Measurements from ENCODE around the gene INO80B. TPM values are rescaled to one million over a fixed set of nuclear protein-coding genes. Genes with fewer than 3 reads are reported as not detected.
A peak's percentile ranks its signal among the peaks of the same experiment; 100 is the strongest.

Gene INO80B
- total RNA-seq, 1 donor from 2014 or later = 38.4 TPM

GRCh38 chr2:74448771-74449170 is 6.1 kb upstream of the INO80B start:
- intact Hi-C loops (cut with DNase I) = no loop called here
- Histone ChIP-seq H3K9me3 (no peaks in the 10 kb centered on the region), H3K27me3 (ENCODE audit: low read depth) (no peaks in the 10 kb centered on the region), H3K4me1 (peaks cover 5% of the 10 kb centered on the region), H3K4me3 (no peak overlapping the region), H3K36me3 (no peaks in the 10 kb centered on the region), H3K27ac (no peak overlapping the region)
- DNase-seq = no peak
- no peak for TF ChIP-seq CTCF (IDR thresholded peaks at IDR 0.05)
- ATAC-seq = no peak

- intact Hi-C loops (cut with DNase I) = no loop called here
- Histone ChIP-seq H3K4me1 (peaks cover 6% of the 10 kb centered on the region), H3K27ac (no peak overlapping the region), H3K9me3 (no peaks in the 10 kb centered on the region), H3K4me3 (no peak overlapping the region), H3K36me3 (no peaks in the 10 kb centered on the region), H3K27me3 (ENCODE audit: low read depth) (no peaks in the 10 kb centered on the region)
- DNase-seq (no peak), ATAC-seq (no peak)
- no peak for TF ChIP-seq CTCF (IDR thresholded peaks at IDR 0.05)
Measured at GRCh38 chr2:74450570-74451190, 4.2 kb upstream of the INO80B start.

GRCh38 chr2:74457129-74457548 is 2.3 kb downstream of the INO80B start:
- H3K27me3 ChIP-seq (ENCODE audit: low read depth) = no peaks in the 10 kb centered on the region
- no peaks in the 10 kb centered on the region for H3K9me3 ChIP-seq
- ATAC-seq = no peak
- TF ChIP-seq CTCF (IDR thresholded peaks at IDR 0.05) = no peak
- H3K4me1 ChIP-seq = peaks cover 36% of the 10 kb centered on the region
- DNase-seq = no peak
- H3K27ac ChIP-seq = peak overlapping the region; percentile 97
- intact Hi-C loops (cut with DNase I) = no loop called here
- peaks cover 13% of the 10 kb centered on the region for H3K36me3 ChIP-seq
- H3K4me3 ChIP-seq = peak overlapping the region; percentile 74

DNA sequence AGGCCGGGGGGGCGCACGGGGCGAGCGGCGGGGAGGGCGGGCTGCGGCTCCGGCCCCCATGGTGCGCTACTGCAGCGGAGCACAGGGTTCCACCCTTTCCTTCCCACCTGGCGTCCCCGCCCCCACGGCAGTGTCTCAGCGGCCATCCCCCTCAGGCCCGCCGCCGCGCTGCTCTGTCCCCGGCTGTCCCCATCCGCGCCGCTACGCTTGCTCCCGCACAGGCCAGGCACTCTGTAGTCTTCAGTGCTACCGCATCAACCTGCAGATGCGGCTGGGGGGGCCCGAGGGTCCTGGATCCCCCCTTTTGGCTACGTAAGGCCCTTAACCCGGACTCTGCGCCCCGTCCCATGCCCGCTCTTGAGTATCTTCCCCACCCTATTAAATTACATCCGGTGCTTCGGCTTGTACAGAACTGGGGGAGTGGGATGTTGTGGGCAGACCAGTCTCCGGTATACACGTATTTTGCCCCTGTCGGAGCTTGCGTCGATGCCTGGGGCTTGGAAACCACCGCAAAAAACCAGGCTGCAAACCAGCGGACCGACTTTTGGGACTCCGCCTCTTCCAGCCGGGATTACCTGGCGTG is 2.8 kb downstream of the INO80B start:
- ATAC-seq (peak; percentile 61 to 64), DNase-seq (peak; percentile 81)
- H3K4me3 ChIP-seq = peak overlapping the region; percentile 74
- no peaks in the 10 kb centered on the region for H3K9me3 ChIP-seq
- H3K4me1 ChIP-seq = peaks cover 36% of the 10 kb centered on the region
- H3K27me3 ChIP-seq (ENCODE audit: low read depth) = no peaks in the 10 kb centered on the region
- TF ChIP-seq CTCF (IDR thresholded peaks at IDR 0.05) = no peak
- H3K36me3 ChIP-seq = peaks cover 18% of the 10 kb centered on the region
- intact Hi-C loops (cut with DNase I) = no loop called here
- H3K27ac ChIP-seq = peak overlapping the region; percentile 97

- H3K36me3 ChIP-seq = peaks cover 24% of the 10 kb centered on the region
- ATAC-seq = peak; percentile 95 to 96
- TF ChIP-seq CTCF (IDR thresholded peaks at IDR 0.05) = no peak
- no peaks in the 10 kb centered on the region for H3K9me3 ChIP-seq
- H3K27me3 ChIP-seq (ENCODE audit: low read depth) = no peaks in the 10 kb centered on the region
- peak within 1 kb of the TSS; percentile 97 for H3K27ac ChIP-seq
- intact Hi-C loops (cut with DNase I) = no loop called here
- DNase-seq = peak; percentile 100
- H3K4me3 ChIP-seq = peak within 1 kb of the TSS; percentile 74
- H3K4me1 ChIP-seq = peaks cover 38% of the 10 kb centered on the region
Measured at GRCh38 chr2:74458132-74458937, 3.4 kb downstream of the INO80B start, which contains the start of gene WBP1. Gene WBP1 (plus strand): TSS chr2:74458438. CDS start chr2:74458603, 165 bp downstream.

Measured in lower lobe of right lung (tissue), 2 donors.